Lung (tissue), 12 donors: Measurements from ENCODE around the gene SPRTN. TPM values are rescaled to one million over a fixed set of nuclear protein-coding genes. Genes with fewer than 3 reads are reported as not detected.

ENCODE experiments used
- ATAC-seq: fragments of 200-7000 bp; cut with Tn5 transposase; one replicate; pipeline ENCODE4 v1.9.1; 2020; ENCODE audit warnings: moderate number of reproducible peaks; ENCODE audit not compliant: insufficient read depth, low FRiP score
- DNase-seq, 3 donors: peaks; one replicate each; pipeline ENCODE4 v3.0.0-alpha.2; 2013 to 2017
- H3K27ac ChIP-seq, 2 donors: one replicate each; pipeline ENCODE4 v1.5.1; 2013; ENCODE audit warnings: mild to moderate bottlenecking in 2 of 2, moderate library complexity in 2 of 2, control low read depth in 1 of 2, inconsistent platforms in 1 of 2, low read depth in 1 of 2, low read length in 1 of 2
- H3K27me3 ChIP-seq, 3 donors: one replicate each; pipeline ENCODE4 v1.5.1; 2013; ENCODE audit warnings: low read length in 2 of 3; ENCODE audit not compliant: control insufficient read depth in 3 of 3, insufficient read depth in 3 of 3
- H3K36me3 ChIP-seq, 4 donors: one replicate each; pipeline ENCODE4 v1.5.1; 2013; ENCODE audit warnings: low read length in 4 of 4, mild to moderate bottlenecking in 1 of 4, moderate library complexity in 1 of 4; ENCODE audit not compliant: control insufficient read depth in 4 of 4, insufficient read depth in 4 of 4
- H3K4me1 ChIP-seq, 5 donors: one replicate each; pipeline ENCODE4 v1.5.1; 2013; ENCODE audit warnings: low read length in 5 of 5, mild to moderate bottlenecking in 2 of 5, moderate library complexity in 1 of 5; ENCODE audit not compliant: control insufficient read depth in 5 of 5, insufficient read depth in 5 of 5
- H3K4me3 ChIP-seq: one replicate; pipeline ENCODE4 v1.5.1; 2013; ENCODE audit warnings: mild to moderate bottlenecking, control low read depth, moderate library complexity
- H3K9ac ChIP-seq, 2 donors: one replicate each; pipeline ENCODE4 v1.5.1; 2013; ENCODE audit warnings: low read length in 2 of 2, control low read depth in 1 of 2; ENCODE audit not compliant: insufficient read depth in 1 of 2
- H3K9me3 ChIP-seq, 4 donors: one replicate each; pipeline ENCODE4 v1.5.1; 2013; ENCODE audit warnings: low read length in 3 of 4, mild to moderate bottlenecking in 1 of 4, moderate library complexity in 1 of 4; ENCODE audit not compliant: control insufficient read depth in 4 of 4, insufficient read depth in 3 of 4
- CTCF ChIP-seq: IDR thresholded peaks from 2 replicates; pipeline ENCODE4 v1.5.1; 2012; ENCODE audit warnings: mild to moderate bottlenecking; ENCODE audit errors: control extremely low read depth, extremely low read depth
- WGBS, 2 donors: extraction: QIAGEN DNeasy Blood & Tissue Kit; methylation state at CpG; one replicate each; pipeline ENCODE4 v1.1.7; 2013; 5-methylcytosine and 5-hydroxymethylcytosine counted together
- polyA plus RNA-seq, 2 donors: library from polyadenylated mRNA; stranded (reverse); fragments of 200-250 nt; gene quantifications; one replicate each; pipeline ENCODE4 v1.2.1, GENCODE V29; 2013
- total RNA-seq, 2 donors: library from RNA; depleted of rRNA in 1 of 2; stranded (reverse); fragments of >200 nt in 1 of 2; gene quantifications; one replicate each; pipeline ENCODE4 v1.2.1, GENCODE V29; 2014 to 2021
- donor health status: control.
- donor health status: control.
- donor health status: Bipolar disorder and iron deficiency.
- donor health status: healthy.
- donor health status: DM: yes; HTN: yes; CAD: no.

SPRTN gene
- total and polyA plus RNA-seq, 4 donors = 3.6 to 13.5 (median 8.9) TPM

- ATAC-seq = no peak
- no peak for DNase-seq
- Histone ChIP-seq H3K4me1 (peaks cover 0 to 60% (median 7%) of the 10 kb centered on the region in 5 donors), H3K27ac (no peak overlapping the region), H3K9ac (no peak overlapping the region), H3K9me3 (no peaks in the 10 kb centered on the region), H3K27me3 (no peaks in the 10 kb centered on the region), H3K36me3 (no peaks in the 10 kb centered on the region), H3K4me3 (no peak overlapping the region)
- no peak for TF ChIP-seq CTCF
Observed at GRCh38 chr1:231386466-231386865, 48.4 kb downstream of the SPRTN start.

- no peak for ATAC-seq
- Histone ChIP-seq H3K27ac (no peak overlapping the region), H3K9me3 (no peaks in the 10 kb centered on the region), H3K27me3 (no peaks in the 10 kb centered on the region), H3K36me3 (no peaks in the 10 kb centered on the region), H3K9ac (no peak overlapping the region), H3K4me1 (peaks cover 0 to 55% (median 0%) of the 10 kb centered on the region in 5 donors), H3K4me3 (no peak overlapping the region)
- 75 to 93% methylated on average over 5 of the region's 5 CpGs for WGBS, 2 donors
- no peak for DNase-seq
- no peak for TF ChIP-seq CTCF
Observed at GRCh38 chr1:231387770-231388669, 49.9 kb downstream of the SPRTN start.

GRCh38 chr1:231390071-231390470, 52.0 kb downstream of the SPRTN start:
- Histone ChIP-seq H3K4me1 (peaks cover 0 to 55% (median 0%) of the 10 kb centered on the region in 5 donors), H3K27ac (no peak overlapping the region), H3K36me3 (no peaks in the 10 kb centered on the region), H3K4me3 (no peak overlapping the region), H3K27me3 (no peaks in the 10 kb centered on the region), H3K9ac (no peak overlapping the region), H3K9me3 (no peaks in the 10 kb centered on the region)
- 45 to 64% methylated on average over 2 of the region's 2 CpGs for WGBS, 2 donors
- ATAC-seq = no peak
- no peak for DNase-seq
- no peak for TF ChIP-seq CTCF
